Stimulated activated CD8-positive, alpha-beta memory T cell treated with anti-CD3 and anti-CD28 coated beads, Interleukin-15, amount 100 ng/mL, for 48 hours (primary cell): ENCODE results near the gene NUDT6.

Experiments
- DNase-seq, 2 donors: peaks; one replicate each; pipeline ENCODE4 v3.0.0-alpha.2; 2020; ENCODE audit warnings: low read depth in 2 of 2

Gene NUDT6

DNA sequence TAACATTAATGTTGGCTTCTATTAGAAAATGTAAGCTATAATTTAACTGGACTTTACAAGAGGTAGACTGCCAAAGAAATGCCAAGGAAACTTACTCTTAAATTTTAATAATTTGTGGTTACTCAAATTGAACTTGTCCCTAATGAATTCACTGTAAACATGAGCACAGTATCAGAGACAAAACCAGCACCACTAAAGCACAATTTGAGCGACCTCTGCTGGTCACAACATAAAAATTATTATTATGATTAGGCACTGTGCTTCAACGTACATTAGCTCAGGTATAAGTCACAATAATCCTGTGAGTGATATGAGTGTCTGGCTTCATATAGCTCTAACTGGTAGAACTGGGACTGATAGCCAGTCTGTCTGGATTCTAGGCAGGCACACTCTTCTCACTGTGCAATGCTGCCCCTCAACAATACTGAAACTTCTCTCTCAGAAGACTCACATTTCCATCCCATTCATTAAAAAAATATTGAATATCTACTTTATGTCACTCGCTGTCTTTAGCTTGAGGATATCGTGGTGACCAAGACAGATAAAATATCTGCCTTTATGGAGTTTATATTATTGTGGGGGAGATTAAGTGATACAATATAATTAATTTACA, 8.0 kb downstream of the NUDT6 start:
- no peak for DNase-seq

DNA sequence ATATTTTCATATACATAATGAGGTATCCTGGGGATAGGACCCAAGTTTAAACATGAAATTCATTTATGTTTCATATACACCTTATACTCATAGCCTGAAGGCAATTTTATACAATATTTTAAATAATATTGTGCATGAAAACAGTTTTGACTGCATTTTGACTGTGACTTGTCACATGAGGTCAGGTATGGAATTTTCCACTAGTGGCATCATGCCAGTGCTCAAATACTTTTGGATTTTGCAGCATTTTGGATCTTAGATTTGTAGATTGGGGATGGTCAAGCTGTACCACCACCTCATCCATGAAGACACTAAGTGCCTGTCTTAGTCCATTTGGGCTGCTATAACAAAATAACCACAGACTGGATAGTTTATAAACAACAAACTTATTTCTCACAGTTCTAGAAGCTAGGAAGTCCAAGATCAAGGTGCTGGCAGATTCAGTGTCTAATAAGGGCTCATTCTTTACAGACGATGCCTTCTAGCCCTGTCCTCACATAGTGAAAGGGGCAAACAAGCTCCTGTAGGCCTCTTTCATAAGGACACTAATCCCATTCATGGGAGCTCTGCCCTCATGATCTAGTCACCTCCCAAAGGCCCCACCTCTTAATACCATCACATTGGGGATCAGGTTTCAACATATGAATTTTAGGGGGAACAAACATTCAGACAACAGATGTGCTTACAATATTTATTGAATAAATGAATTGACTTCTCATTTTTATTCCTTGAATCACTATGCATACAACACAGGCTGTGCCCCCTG, 9.4 kb downstream of the NUDT6 start:
- DNase-seq, result no peak

DNA sequence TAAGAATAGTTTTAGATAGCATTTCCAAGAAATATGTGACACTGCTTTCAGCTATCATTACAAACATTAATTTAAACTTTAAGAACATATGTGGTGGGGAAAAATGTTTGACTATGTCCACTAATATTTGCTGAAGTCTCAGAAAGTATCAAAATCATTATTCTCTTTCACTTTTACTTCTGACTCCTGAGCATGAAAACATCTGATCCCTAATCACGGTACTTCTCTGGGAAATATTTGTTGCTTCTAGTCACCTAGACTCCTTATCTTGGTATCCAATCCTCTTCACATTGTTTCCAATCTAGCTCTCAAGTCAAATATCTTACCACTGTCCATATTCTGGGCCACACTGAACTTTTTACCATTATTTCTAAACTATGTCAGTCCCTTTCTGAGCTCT, 10.8 kb downstream of the NUDT6 start:
- no peak for DNase-seq

DNA sequence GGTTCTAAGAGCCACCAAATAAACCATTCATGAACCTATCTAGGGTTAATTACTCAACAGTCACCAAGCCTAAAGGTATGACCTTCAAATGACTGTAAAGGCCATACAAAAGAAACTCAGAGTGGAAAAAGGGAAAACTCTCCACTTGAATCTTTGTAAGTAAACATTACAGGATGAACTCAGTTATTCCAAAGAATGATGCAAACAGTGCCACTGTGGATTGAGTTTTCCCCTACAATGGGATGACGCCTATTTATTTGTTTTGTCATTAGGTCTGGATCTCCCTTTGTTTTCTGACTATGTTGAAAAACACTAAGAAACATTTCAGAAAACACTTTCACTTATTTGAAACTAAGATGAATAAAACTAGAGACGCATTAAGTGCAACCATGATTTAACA, 12.7 kb downstream of the NUDT6 start:
- DNase-seq, result no peak

DNA sequence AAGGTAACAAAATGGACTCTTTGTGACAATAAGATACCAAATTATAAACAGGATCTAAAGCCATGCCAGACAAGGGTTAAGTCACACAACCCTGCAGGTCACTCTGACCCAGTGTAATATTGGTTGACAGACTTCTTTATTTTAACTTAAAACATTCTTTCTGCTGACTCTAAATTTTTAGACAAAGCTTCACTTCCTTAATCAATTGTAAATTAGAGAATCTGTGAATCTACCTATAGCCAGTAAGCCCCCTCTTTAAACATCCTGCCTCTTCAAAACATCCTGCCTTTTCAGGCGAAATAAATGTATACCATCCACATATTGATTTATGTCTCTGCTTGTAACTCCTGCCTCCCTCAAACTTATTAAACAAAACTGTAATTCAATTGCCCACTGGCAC, 14.2 kb downstream of the NUDT6 start:
- DNase-seq, result no peak

DNA sequence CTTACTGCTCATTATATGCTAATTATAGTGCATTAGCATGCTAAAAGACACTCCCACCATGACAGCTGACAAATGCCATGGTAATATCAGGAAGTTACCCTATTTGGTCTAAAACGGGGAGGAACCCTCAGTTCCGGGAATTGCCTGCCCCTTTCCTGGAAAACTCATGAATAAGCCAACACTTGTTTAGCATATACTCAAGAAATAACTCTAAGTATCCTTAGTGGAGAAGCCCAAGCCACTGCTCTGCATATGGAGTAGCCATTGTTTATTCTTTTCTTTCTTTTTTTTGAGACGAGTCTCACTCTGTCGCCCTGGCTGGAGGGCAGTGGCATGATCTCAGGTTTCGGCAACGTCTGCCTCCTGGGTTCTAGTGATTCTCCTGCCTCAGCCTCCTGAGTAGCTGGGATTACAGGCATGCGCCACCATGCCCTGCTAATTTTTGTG, 15.5 kb downstream of the NUDT6 start:
- DNase-seq, result no peak

DNA sequence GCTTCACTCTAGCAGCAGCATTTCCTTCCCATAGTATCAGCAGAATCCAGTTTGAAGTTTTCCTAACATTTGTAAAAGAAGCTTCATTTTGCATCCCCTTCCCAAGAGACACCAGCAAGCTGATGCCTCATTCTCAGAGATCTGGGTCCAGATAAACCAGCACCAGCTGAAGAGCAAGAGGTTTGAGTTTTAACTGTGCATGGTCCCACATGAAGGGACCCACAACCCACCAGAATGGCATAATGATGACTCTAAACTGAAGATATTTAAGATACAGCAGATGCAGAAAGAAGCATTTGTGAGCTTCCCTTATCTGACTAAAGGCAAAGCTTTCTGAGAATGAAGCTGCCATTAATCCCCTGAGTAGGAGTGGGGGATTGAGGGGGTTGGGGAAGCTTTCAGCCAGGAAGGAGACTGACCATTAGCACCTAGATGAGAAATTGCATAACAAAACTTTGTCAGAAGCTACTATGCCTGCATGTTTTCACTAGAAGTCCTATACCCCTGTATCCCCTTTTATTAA, 18.6 kb downstream of the NUDT6 start:
- no peak for DNase-seq

DNA sequence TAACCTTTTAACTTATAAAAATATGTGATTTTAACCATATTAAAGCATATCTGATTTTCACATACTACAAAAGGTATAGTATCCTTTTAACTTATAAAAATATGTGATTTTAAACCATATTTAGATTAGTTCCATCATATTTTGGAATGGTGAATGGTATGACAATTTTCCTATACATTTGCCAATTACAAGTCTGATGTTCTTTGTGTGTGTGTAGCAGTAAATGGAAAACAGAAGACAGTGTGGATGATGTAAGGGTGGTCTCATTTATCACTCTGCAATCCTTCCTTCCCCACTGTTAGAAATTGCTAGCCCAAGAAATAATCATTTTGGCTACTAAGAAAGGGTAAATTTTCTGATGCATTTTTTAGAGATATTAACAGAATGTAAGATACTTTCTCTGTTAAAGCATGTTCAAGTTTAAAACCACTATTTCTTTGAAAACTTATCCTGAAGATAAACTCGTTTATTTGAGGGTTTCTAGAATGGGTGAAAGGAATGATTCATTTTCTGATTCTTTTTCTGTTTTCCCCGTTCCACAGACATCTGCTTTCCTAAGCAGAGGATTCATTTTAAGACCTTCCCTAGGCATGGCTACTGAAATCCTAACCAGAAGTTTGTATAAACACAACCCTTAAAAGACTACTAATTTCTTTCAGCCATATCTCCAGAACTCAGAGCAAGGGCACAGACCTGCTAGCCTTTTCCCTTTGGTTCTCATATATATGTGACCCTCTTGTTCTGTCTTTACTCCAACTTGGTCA, 21.0 kb downstream of the NUDT6 start:
- DNase-seq, result no peak

DNA sequence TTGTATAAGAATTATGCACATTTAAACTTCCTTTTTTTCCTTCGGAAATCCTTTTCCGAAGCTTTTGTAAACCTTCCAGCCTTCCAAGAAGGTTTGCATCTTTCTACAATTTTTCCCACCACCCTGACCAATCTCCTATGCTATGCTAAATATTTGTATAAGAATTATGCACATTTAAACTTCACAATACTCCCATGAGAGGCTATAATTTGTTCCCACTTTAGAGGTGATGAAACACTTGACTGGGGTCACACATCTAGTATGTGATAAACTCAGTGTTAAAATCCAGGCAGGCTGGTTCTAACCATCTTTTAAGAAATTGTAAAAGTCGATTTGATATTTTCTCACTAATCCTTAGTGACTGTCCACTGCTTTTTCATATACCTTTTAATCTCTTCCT, 22.1 kb downstream of the NUDT6 start:
- no peak for DNase-seq

DNA sequence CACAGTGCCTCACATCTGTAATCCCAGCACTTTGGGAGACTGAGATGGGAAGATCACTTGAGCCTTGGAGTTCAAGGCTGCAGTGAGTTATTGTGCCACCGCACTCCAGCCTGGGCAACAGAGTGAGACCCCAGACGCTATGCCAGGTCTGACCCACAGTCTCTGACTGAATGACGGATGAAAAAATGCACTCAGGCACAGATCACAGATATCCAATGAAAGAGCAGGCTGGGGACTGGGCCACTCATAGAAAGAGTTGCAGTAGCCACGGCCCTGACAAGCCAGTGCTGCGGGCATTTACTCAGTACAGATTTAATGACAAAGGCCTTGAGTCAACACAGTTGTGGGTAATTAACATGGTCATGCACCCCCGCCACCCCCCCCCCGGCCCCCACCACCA, 22.7 kb downstream of the NUDT6 start:
- DNase-seq, result no peak

DNA sequence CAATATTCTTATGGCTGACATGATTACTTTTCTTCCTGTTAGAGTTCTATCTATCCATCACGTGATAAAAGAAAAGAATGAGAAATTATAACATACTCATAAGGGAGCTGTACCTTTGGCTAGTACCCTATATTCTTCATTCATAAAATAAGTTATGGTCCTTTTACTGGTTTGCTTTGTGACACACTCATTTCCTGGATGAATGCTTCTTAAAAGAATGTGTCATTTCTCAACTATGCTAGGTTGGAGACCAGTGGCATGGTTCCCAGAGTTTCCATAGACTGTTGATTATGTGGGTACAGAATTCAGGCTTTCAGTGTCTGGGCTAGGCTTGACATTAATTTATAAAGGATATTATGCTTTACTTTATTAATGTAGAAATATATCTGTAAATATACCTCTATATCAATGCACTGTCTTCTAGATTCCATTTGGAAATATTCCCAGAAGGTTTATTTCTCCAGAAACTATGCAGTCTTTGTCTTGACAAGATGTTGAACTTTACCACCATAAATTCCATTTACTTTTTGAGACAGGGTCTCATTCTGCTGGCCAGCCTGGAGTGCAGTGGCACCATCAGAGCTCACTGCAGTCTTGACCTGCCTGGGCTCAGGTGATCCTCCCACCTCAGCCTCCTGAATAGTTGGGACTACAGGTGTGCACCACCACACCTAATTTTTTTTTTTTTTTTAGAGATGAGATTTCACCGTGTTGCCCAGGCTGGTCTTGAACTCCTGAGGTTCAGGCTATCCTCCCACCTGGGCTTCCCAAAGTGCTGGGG, 23.8 kb downstream of the NUDT6 start:
- DNase-seq, result no peak

DNA sequence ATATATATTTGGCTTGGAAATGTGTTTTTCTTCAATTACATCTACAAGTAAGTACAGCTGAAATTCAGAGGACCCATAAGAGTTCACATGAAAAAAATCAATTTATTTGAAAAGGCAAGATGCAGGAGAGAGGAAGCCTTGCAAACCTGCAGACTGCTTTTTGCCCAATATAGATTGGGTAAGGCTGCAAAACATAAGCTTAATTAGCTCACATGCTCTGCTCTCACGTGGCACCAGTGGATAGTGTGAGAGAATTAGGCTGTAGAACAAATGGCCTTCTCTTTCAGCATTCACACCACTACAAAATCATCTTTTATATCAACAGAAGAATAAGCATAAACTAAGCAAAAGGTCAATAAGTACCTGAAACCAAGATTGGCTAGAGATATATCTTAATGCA, 26.1 kb downstream of the NUDT6 start:
- no peak for DNase-seq

DNA sequence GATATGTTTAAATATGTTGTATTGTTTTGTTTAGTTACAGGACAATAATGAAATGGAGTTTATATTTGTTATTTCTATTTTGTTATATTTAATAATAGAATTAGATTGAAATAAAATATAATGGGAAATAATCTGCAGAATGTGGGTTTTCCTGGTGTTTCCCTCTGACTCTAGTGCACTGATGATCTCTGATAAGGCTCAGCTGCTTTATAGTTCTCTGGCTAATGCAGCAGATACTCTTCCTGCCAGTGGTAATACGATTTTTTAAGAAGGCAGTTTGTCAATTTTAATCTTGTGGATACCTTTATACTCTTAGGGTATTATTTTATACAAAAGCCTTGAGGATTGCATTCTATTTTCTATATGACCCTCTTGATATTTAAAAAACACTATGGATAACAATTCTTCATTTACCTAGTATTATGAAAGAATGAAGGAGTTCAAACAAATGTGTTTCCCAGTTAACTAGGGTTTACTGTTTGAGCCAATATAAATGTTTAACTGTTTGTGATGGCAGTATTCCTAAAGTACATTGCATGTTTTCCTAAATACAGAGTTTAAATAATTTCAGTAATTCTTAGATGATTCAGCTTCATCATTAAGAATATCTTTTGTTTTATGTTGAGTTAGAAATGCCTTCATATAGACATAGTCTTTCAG, 26.9 kb downstream of the NUDT6 start:
- DNase-seq, result no peak

DNA sequence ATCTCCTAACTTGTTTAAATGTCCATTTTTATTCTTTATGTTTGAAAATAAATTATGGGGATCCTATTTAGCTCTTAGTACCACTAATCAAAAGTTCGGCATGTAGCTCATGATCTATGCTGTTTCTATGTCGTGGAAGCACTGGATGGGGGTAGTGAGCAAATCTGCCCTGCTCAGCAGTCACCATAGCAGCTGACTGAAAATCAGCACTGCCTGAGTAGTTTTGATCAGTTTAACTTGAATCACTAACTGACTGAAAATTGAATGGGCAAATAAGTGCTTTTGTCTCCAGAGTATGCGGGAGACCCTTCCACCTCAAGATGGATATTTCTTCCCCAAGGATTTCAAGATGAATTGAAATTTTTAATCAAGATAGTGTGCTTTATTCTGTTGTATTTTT, 27.6 kb downstream of the NUDT6 start:
- no peak for DNase-seq

DNA sequence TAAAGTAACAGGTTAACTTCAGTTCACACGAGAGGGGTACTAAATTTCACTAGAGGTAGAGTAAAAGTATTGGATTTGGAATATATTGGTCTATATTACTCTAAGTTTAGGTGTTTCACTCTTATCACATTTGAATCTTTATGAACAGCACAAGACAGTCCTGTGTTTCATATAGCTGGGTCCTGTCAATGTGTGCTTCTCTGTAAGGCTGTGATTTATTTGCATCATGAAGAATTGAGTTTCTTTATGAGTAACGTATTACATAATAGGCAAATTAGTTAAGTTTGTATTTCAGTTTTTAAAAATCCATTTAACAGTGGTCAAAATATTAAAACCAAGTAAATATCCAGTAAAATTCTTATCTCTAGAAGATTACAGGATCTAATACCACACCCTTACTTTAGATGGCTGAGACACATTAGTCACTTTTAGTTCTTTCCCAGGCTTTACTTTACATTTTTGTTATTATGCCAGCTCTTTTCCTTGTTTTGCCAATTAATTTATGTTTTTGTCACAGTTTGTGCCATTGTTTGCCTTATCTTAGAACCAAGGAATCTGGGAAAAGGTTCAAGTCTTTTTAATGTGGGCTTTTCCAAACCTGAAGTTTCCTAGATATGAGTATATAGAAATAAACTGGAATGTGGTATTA, 32.1 kb downstream of the NUDT6 start:
- no peak for DNase-seq

DNA sequence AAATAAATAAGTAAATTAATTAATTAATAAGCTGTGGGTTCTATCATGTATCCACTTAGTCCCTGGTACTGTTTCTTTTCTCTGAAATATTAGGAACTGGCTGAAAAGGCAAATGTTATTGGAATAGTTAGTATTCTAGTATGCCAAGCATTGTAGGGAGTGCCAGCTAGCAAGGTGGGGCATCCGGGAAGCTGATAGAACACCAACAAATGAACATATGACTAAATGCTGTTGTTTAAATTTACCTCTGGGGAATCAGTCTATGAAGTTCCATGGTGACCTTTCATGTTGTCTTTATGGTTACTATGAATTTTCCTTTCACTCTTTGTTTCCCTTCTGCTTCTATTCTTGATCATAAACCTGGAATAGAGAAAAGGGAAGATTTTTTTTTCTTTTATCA, 32.7 kb downstream of the NUDT6 start:
- no peak for DNase-seq

DNA sequence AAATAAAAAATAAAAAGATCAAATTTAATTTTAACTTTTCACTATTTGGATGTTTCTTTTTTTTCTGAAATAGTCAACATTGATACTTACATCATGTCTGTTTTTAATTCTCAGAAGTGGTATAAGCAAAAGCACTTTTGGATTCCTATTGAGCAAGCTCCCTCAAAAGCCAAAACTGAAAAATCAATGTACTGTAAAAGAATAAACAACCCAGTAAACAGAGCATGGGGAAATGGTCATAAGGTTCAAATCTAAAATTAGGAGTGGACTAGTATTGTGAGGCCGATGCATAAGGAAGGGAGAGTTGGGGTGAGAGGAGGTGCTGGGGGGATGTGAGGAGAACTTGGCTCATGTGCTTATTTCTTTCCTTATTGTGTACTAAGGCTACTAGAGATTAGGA, 37.9 kb downstream of the NUDT6 start:
- no peak for DNase-seq

DNA sequence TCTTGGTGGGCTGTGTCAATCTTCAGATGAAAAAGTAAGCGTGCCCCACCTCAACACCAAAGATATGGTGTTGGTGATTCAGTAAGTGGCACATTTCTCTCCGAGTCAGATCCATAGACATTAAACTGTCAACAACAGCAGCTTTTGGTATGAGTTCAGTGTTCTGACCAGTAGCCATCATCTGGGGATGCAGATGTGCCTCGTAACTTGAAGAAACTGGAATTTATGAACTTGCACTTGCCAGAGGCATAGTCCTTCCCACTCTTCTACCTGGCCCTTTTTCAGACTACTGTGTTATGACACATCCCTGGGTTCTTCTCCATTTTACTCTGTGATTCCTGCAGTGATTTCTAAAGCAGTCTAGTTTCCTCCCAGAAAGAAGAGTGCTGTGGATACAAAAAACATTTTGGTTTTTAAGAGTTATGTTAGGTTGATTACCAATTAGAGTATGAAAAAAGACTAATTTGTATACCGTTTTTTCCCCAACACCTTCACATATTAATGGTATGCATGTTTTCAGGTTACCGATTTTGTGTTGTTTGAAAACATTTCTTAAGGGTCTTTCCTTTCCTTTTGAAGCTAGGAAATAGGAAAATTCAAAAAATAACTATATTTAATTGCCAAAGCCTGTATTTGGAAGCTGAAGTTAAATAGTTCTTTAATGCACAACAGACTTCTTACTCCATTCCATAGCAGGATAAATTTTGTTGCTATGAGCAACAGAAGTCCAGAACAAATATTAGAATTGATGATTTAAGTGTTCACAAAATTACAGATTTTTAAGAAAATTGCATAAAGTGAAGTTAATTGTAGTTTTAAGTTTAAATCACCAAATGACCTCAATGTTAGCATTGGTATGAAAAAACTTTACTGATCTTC, 39.3 kb downstream of the NUDT6 start:
- DNase-seq, result no peak

DNA sequence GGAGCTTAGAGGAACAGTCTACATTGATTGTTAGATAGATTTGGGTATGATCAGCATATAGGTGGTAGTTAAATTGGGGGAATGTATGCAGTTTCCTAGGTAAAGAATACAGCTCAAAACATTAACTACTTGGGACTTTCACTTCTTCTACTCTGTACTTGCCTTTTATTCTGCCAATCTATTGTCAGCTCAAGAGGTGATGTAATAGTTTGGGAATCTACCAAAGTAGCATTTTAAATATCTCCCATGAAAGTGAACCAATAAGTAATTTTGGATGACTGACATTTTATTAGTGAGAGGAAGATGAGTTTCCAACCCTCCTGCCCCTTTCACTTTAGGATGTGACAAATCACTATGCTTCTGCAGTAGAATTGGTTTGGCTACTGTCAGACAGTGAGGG, 43.4 kb downstream of the NUDT6 start:
- no peak for DNase-seq

DNA sequence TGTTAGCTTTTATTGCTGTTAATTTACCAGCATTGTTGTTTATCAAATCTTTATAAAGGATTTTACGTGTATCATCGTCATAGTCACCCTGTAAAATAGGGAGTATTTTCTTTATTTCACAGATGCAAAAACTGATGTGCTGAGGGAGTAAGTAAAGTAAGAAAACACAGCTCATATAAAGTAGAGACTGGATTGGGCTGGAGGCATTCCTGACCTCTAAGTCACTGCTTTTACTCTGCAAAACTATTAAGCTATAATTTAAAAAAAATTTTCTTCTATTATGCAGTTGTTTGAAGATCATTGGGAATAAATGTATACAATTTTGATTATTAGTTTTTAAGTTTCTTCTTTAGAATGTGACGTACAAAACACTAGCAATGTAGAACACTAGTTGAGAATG, 45.9 kb downstream of the NUDT6 start:
- no peak for DNase-seq
